Effector memory CD8-positive, alpha-beta T cell (primary cell): ENCODE results near the gene INCENP.
"Not testable (repeated sequence)": the region's sequence is repeated elsewhere in the genome, so short reads cannot be mapped to it uniquely, and the experiment has no call there.

ENCODE experiments used
- ATAC-seq: fragments of 150-1000 bp; cut with Tn5 transposase; replicated peaks from 2 replicates; pipeline ENCODE4 v1.10.0; 2021; ENCODE audit warnings: mild to moderate bottlenecking, moderate library complexity
- DNase-seq, 3 experiments: peaks; one replicate each; pipeline ENCODE4 v3.0.0; 2021
- H3K27ac Mint-ChIP-seq, 2 donors: one replicate each; pipeline ENCODE4 v1.8.0; 2022; ENCODE audit warnings: mild to moderate bottlenecking in 2 of 2, mixed read lengths in 2 of 2, moderate library complexity in 2 of 2
- H3K27me3 Mint-ChIP-seq, 2 donors: one replicate each; pipeline ENCODE4 v1.8.0; 2022; ENCODE audit warnings: mixed read lengths in 2 of 2
- H3K36me3 Mint-ChIP-seq: one replicate; pipeline ENCODE4 v1.8.0; 2022; ENCODE audit warnings: mild to moderate bottlenecking, moderate library complexity, mixed read lengths; ENCODE audit not compliant: insufficient read depth
- H3K4me1 Mint-ChIP-seq, 2 donors: one replicate each; pipeline ENCODE4 v1.8.0; 2022; ENCODE audit warnings: low read depth in 2 of 2, mixed read lengths in 2 of 2
- H3K4me3 Mint-ChIP-seq, 2 donors: one replicate each; pipeline ENCODE4 v1.8.0; 2022; ENCODE audit warnings: mild to moderate bottlenecking in 2 of 2, mixed read lengths in 2 of 2, moderate library complexity in 2 of 2
- H3K9me3 Mint-ChIP-seq, 2 donors: one replicate each; pipeline ENCODE4 v1.8.0; 2022; ENCODE audit warnings: mixed read lengths in 2 of 2

Gene INCENP

GRCh38 chr11:62179995-62180394, 56.2 kb downstream of the INCENP start:
- no peaks in the 10 kb centered on the region for H3K4me1 Mint-ChIP-seq
- DNase-seq (no peak), ATAC-seq (no peak)
- H3K36me3 Mint-ChIP-seq, result no peaks in the 10 kb centered on the region
- H3K27ac Mint-ChIP-seq, result no peak overlapping the region
- H3K27me3 Mint-ChIP-seq, result peaks cover 37% of the 10 kb centered on the region in 2 donors
- no peaks in the 10 kb centered on the region for H3K9me3 Mint-ChIP-seq
- H3K4me3 Mint-ChIP-seq, result no peak overlapping the region

GRCh38 chr11:62181097-62181496, 57.3 kb downstream of the INCENP start:
- no peak overlapping the region for H3K4me3 Mint-ChIP-seq
- no peaks in the 10 kb centered on the region for H3K36me3 Mint-ChIP-seq
- H3K27me3 Mint-ChIP-seq, result peaks cover 36 to 38% of the 10 kb centered on the region in 2 donors
- no peak for ATAC-seq
- H3K9me3 Mint-ChIP-seq, result no peaks in the 10 kb centered on the region
- no peaks in the 10 kb centered on the region for H3K4me1 Mint-ChIP-seq
- no peak for DNase-seq
- H3K27ac Mint-ChIP-seq, result no peak overlapping the region

- no peak overlapping the region for H3K4me3 Mint-ChIP-seq
- no peak for ATAC-seq
- H3K36me3 Mint-ChIP-seq, result no peaks in the 10 kb centered on the region
- DNase-seq, result no peak
- no peaks in the 10 kb centered on the region for H3K4me1 Mint-ChIP-seq
- peaks cover 24 to 35% of the 10 kb centered on the region in 2 donors for H3K27me3 Mint-ChIP-seq
- H3K27ac Mint-ChIP-seq, result no peak overlapping the region
- H3K9me3 Mint-ChIP-seq, result no peaks in the 10 kb centered on the region
Observed at GRCh38 chr11:62182147-62182891, 58.5 kb downstream of the INCENP start.

DNA sequence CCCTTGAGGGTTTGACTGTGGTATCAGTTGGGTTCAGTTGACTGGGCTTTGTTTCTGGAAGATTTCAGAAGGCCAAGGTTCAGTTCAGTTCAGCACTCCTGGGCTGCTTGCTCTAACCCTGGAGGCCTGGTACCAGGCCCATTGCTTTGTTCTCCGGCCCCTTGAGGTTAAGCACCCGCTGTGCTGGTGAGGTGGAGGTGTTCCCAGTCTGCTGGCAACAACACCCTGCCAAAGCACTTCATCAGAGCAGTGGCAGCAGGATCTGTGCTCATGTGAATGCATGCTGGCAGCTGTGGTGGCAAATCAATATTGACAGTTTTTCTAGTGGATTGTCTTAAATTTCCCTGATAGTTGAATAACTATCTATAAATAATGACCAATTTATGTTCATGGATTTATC, 62.4 kb downstream of the INCENP start:
- H3K27me3 Mint-ChIP-seq, result peaks cover 42 to 74% of the 10 kb centered on the region in 2 donors
- no peaks in the 10 kb centered on the region for H3K4me1 Mint-ChIP-seq
- ATAC-seq (no peak), DNase-seq (no peak)
- no peak overlapping the region for H3K4me3 Mint-ChIP-seq
- no peaks in the 10 kb centered on the region for H3K36me3 Mint-ChIP-seq
- no peaks in the 10 kb centered on the region for H3K9me3 Mint-ChIP-seq
- H3K27ac Mint-ChIP-seq, result no peak overlapping the region

DNA sequence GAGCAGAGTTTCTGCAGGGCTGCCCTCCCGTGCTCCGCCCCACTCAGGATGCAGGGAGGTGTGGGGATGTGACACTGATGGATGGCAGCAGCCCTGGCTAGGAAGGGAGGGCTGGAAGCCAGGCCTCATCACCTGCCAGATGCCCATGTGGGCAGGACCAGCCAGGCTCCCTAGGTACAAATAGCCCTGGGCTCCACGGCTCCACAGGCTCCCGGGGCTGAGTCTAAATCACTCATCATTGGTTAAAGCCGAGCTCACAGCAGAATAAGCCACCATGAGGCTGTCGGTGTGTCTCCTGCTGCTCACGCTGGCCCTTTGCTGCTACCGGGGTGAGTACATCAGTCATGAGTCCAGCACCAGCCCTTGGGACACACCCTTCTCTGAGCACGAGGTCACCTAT, 66.2 kb downstream of the INCENP start, which contains the start of gene SCGB1D1:
Gene SCGB1D1, plus strand, starts transcription at position 206 of the 400 bp plus-strand sequence. Its CDS starts 69 bp downstream, at position 275.
- no peaks in the 10 kb centered on the region for H3K36me3 Mint-ChIP-seq
- no peak for ATAC-seq
- no peak within 1 kb of the TSS for H3K4me3 Mint-ChIP-seq
- H3K27ac Mint-ChIP-seq, result no peak within 1 kb of the TSS
- H3K27me3 Mint-ChIP-seq, result peaks cover 57 to 90% of the 10 kb centered on the region in 2 donors
- no peak for DNase-seq
- H3K9me3 Mint-ChIP-seq, result no peaks in the 10 kb centered on the region
- no peaks in the 10 kb centered on the region for H3K4me1 Mint-ChIP-seq

GRCh38 chr11:62193952-62194351, 70.1 kb downstream of the INCENP start:
- Mint-ChIP-seq H3K27ac (no peak overlapping the region), H3K27me3 (peaks cover 75 to 95% of the 10 kb centered on the region in 2 donors), H3K4me3 (no peak overlapping the region), H3K4me1 (no peaks in the 10 kb centered on the region), H3K9me3 (no peaks in the 10 kb centered on the region), H3K36me3 (no peaks in the 10 kb centered on the region)
- ATAC-seq (no peak), DNase-seq (no peak)

- DNase-seq, H3K4me1 Mint-ChIP-seq, H3K36me3 Mint-ChIP-seq, H3K9me3 Mint-ChIP-seq, H3K27ac Mint-ChIP-seq, ATAC-seq, H3K4me3 Mint-ChIP-seq: not testable (repeated sequence)
- H3K27me3 Mint-ChIP-seq, result peaks cover 75 to 95% of the 10 kb centered on the region in 2 donors
Observed at GRCh38 chr11:62195010-62195409, 71.2 kb downstream of the INCENP start.

DNA sequence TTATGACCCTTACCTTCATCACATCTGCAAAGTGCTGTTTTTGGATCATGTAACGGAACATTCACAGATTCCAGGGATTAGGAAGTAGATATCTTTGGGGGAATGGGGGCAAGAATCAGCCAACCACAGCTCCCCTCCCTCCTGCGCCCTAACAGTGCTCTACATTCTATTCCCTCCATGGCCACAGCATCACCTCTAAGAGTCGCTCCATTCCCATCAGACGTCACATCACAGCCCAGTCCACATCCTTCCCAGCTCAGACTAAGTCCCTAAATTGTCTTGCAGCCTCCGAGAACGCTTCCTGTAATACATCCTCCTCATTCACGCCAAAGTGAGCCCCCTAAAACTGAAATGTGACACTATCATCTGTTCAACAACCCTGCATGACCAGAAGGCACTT, 72.1 kb downstream of the INCENP start:
- Mint-ChIP-seq H3K4me1 (no peaks in the 10 kb centered on the region), H3K4me3 (no peak overlapping the region), H3K9me3 (no peaks in the 10 kb centered on the region), H3K27me3 (peaks cover 74 to 95% of the 10 kb centered on the region in 2 donors), H3K27ac (no peak overlapping the region), H3K36me3 (no peaks in the 10 kb centered on the region)
- no peak for ATAC-seq
- no peak for DNase-seq

GRCh38 chr11:62197400-62197799, 73.6 kb downstream of the INCENP start:
- ATAC-seq, H3K36me3 Mint-ChIP-seq, H3K4me1 Mint-ChIP-seq, H3K4me3 Mint-ChIP-seq, H3K27ac Mint-ChIP-seq, H3K9me3 Mint-ChIP-seq, DNase-seq: not testable (repeated sequence)
- H3K27me3 Mint-ChIP-seq, result peaks cover 71 to 95% of the 10 kb centered on the region in 2 donors

DNA sequence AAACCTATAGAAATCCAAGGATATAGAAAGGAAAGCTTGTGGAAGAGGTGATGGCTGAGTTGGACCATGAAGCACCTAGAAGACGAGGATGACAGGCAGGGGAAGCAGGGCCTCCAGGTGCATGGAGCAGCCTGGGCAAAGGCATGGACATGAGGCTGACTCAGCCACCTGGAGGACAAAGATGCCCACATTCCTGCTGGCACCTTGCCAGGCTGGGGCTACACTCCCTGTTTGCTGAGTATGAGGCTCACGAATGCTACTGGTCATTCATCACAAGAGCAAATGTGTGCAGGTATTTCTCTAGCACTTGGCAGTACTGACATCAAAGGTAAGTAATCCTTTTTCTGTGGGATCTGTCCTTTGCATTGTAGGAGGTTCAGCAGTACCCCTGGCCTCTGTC, 77.6 kb downstream of the INCENP start:
- no peak for DNase-seq
- no peaks in the 10 kb centered on the region for H3K9me3 Mint-ChIP-seq
- ATAC-seq, result no peak
- peaks cover 3% of the 10 kb centered on the region for H3K36me3 Mint-ChIP-seq
- no peaks in the 10 kb centered on the region for H3K4me1 Mint-ChIP-seq
- no peak overlapping the region for H3K4me3 Mint-ChIP-seq
- H3K27ac Mint-ChIP-seq, result no peak overlapping the region
- H3K27me3 Mint-ChIP-seq, result peaks cover 53 to 78% of the 10 kb centered on the region in 2 donors
